ENCODE data around the gene KISS1R. TPM values are rescaled to one million over a fixed set of nuclear protein-coding genes. Genes with fewer than 3 reads are reported as not detected.
A peak's percentile ranks its signal among the peaks of the same experiment; 100 is the strongest.

The KISS1R gene
- total RNA-seq, 2 experiments from 2014 or later, result 2.9 to 3.1 TPM

- no peak overlapping the region for H3K27ac Mint-ChIP-seq
- H3K27me3 Mint-ChIP-seq, result no peaks in the 10 kb centered on the region
- H3K36me3 Mint-ChIP-seq, result peaks cover 6% of the 10 kb centered on the region
- POLR2A ChIA-PET, result interaction anchor here (1.6 kb wide), 1 partner anchor 9 kb away, joined by 10 read pairs; no protein-coding TSS in a partner anchor
- no peaks in the 10 kb centered on the region for H3K9me3 Mint-ChIP-seq
- ATAC-seq (ENCODE audit: low read depth) (no peak), DNase-seq (no peak)
- peaks cover 2% of the 10 kb centered on the region for H3K4me1 Mint-ChIP-seq
- no peak overlapping the region for H3K4me3 Mint-ChIP-seq
Observed at GRCh38 chr19:899336-900042, 17.6 kb upstream of the KISS1R start.

GRCh38 chr19:900043-900301, 17.2 kb upstream of the KISS1R start:
- DNase-seq, result no peak
- Mint-ChIP-seq H3K27me3 (no peaks in the 10 kb centered on the region), H3K4me3 (no peak overlapping the region), H3K36me3 (peaks cover 6% of the 10 kb centered on the region), H3K4me1 (peaks cover 2% of the 10 kb centered on the region), H3K27ac (no peak overlapping the region), H3K9me3 (no peaks in the 10 kb centered on the region)
- ATAC-seq (ENCODE audit: low read depth), result no peak
- POLR2A ChIA-PET, result no interaction called here

GRCh38 chr19:900302-901111, 16.6 kb upstream of the KISS1R start:
- POLR2A ChIA-PET, result no interaction called here
- H3K9me3 Mint-ChIP-seq, result no peaks in the 10 kb centered on the region
- no peak overlapping the region for H3K27ac Mint-ChIP-seq

GRCh38 chr19:901216-902092, 15.7 kb upstream of the KISS1R start:
- Mint-ChIP-seq H3K27ac (no peak overlapping the region), H3K36me3 (peaks cover 6% of the 10 kb centered on the region)
- no peak for ATAC-seq (ENCODE audit: low read depth)

More at GRCh38 chr19:900302-901111, 16.6 kb upstream of the KISS1R start:
- Mint-ChIP-seq H3K36me3 (peaks cover 6% of the 10 kb centered on the region), H3K27me3 (no peaks in the 10 kb centered on the region), H3K4me3 (no peak overlapping the region), H3K4me1 (peaks cover 2% of the 10 kb centered on the region)
- no peak for DNase-seq
- peak; percentile 66 for ATAC-seq (ENCODE audit: low read depth)

GRCh38 chr19:902093-902370, 15.1 kb upstream of the KISS1R start:
- no peak overlapping the region for H3K4me3 Mint-ChIP-seq
- no peaks in the 10 kb centered on the region for H3K27me3 Mint-ChIP-seq
- no peak for ATAC-seq (ENCODE audit: low read depth)
- no peak for DNase-seq
- H3K9me3 Mint-ChIP-seq, result no peaks in the 10 kb centered on the region
- peaks cover 2% of the 10 kb centered on the region for H3K36me3 Mint-ChIP-seq
- H3K27ac Mint-ChIP-seq, result no peak overlapping the region
- peaks cover 10% of the 10 kb centered on the region for H3K4me1 Mint-ChIP-seq
- POLR2A ChIA-PET, result interaction anchor here (0.6 kb wide), 1 partner anchor 9 kb away, joined by 3 read pairs; the partner anchor contains the start of gene MED16

More at GRCh38 chr19:901216-902092, 15.7 kb upstream of the KISS1R start:
- POLR2A ChIA-PET, result interaction anchor here (0.6 kb wide), 1 partner anchor 9 kb away, joined by 3 read pairs; the partner anchor contains the start of gene MED16
- H3K9me3 Mint-ChIP-seq, result no peaks in the 10 kb centered on the region
- H3K27me3 Mint-ChIP-seq, result no peaks in the 10 kb centered on the region
- peaks cover 4% of the 10 kb centered on the region for H3K4me1 Mint-ChIP-seq
- DNase-seq, result no peak
- H3K4me3 Mint-ChIP-seq, result no peak overlapping the region

DNA sequence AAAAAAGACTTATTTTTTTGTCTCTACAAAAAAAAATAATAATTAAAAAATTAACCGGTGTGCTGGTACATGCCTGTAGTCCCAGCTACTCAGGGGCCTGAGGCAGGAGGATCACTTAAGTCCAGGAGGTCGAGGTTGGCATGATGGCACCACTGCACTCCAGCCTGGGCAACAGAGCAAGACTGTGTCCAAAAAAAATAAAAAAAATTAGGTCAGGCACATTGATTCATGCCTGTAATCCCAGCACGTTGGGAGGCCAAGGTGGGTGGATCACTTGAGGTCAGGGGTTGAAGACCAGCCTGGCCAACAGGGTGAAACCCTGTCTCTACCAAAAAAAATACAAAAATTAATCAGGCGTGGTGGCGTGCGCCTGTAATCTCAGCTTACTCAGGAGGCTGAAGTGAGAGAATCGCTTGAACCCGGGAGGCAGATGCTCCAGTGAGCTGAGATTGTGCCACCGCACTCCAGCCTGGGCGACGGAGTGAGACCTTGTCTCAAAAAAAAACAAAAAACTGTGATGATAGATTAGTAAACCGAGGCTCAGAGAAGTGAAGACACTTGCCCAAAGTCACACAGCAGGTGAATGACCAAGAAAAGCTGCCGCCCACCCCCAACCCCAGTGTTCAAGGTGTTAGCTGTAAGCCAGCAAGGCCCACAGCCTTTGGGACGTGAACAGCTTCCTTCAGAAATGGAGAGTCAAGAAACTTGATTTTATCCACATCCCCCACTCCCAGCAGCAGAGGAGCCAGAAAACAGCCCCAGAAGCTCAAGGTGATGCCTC, 14.5 kb upstream of the KISS1R start:
- H3K9me3 Mint-ChIP-seq, result no peaks in the 10 kb centered on the region
- no peak for ATAC-seq (ENCODE audit: low read depth)
- POLR2A ChIA-PET, result interaction anchor here (2.2 kb wide), 1 partner anchor 9 kb away, joined by 9 read pairs; the partner anchor contains the start of genes MED16 and RNU6-9
- DNase-seq, result no peak
- no peak overlapping the region for H3K27ac Mint-ChIP-seq
- no peaks in the 10 kb centered on the region for H3K27me3 Mint-ChIP-seq
- H3K4me3 Mint-ChIP-seq, result no peak overlapping the region
- H3K36me3 Mint-ChIP-seq, result peaks cover 2% of the 10 kb centered on the region
- H3K4me1 Mint-ChIP-seq, result peaks cover 14% of the 10 kb centered on the region

DNA sequence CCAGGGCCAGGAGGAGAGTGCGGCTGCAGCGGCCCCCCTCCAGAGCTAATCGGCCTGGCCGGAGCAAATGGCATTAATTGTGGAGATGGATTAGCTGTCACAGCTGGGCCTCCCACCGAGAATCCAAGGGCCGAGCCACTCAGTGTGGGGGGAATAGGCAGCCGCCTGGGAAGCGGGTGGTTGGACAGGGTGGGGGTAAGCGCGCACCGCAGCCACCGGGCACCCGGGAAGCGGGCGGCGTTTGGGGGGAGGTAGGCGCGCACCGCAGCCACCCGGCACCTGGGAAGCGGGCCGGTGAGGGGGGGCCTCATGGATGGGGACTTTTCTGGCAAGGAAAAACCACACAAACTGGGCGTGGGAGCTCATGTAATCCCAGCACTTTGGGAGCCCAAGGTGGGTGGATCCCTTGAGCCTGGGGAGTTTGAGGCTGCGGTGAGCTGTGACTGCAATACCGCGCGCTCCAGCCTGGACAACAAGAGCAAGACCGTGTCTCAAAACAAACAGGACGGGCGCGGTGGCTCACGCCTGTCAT, 13.8 kb upstream of the KISS1R start:
- no peak for DNase-seq
- no peaks in the 10 kb centered on the region for H3K9me3 Mint-ChIP-seq
- peaks cover 2% of the 10 kb centered on the region for H3K36me3 Mint-ChIP-seq
- no peak for ATAC-seq (ENCODE audit: low read depth)
- POLR2A ChIA-PET, result interaction anchor here (2.2 kb wide), 1 partner anchor 10 kb away, joined by 9 read pairs; the partner anchor contains the start of genes MED16 and RNU6-9
- no peak overlapping the region for H3K4me3 Mint-ChIP-seq
- H3K27ac Mint-ChIP-seq, result no peak overlapping the region
- H3K4me1 Mint-ChIP-seq, result peaks cover 17% of the 10 kb centered on the region
- no peaks in the 10 kb centered on the region for H3K27me3 Mint-ChIP-seq

DNA sequence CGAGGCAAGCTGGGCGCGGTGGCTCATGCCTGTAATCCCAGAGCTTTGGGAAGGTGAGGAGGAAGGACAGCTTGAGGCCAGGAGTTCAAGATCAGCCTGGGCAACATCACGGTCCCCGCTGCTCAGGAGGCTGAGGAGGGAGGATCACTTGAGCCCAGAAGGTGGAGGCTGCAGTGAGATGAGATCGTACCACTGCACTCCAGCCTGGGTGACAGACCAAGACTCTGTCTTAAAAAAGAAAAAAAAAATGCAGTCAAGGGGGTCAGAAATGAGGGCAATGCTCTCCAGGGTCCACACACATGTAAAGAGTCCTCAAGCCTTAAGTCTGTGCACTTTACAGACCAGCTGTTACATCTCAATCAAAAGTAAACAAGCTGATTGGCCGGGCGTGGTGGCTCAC, 12.6 kb upstream of the KISS1R start:
- H3K4me3 Mint-ChIP-seq, result no peak overlapping the region
- H3K27me3 Mint-ChIP-seq, result no peaks in the 10 kb centered on the region
- ATAC-seq (ENCODE audit: low read depth), result no peak
- peaks cover 2% of the 10 kb centered on the region for H3K36me3 Mint-ChIP-seq
- no peak for DNase-seq
- no peak overlapping the region for H3K27ac Mint-ChIP-seq
- POLR2A ChIA-PET, result interaction anchor here (0.7 to 2.2 kb wide), 3 partner anchors 9 to 79 kb away, joined by 3 to 9 read pairs (median 5); partner anchors contain the start of genes MED16 and RNU6-9
- peaks cover 27% of the 10 kb centered on the region for H3K4me1 Mint-ChIP-seq
- no peaks in the 10 kb centered on the region for H3K9me3 Mint-ChIP-seq

GRCh38 chr19:906480-906879, 10.7 kb upstream of the KISS1R start:
- ATAC-seq (ENCODE audit: low read depth) (no peak), DNase-seq (no peak)
- H3K9me3 Mint-ChIP-seq, result no peaks in the 10 kb centered on the region
- peaks cover 4% of the 10 kb centered on the region for H3K36me3 Mint-ChIP-seq
- no peak overlapping the region for H3K4me3 Mint-ChIP-seq
- H3K27me3 Mint-ChIP-seq, result no peaks in the 10 kb centered on the region
- POLR2A ChIA-PET, result interaction anchor here (1.3 to 4.0 kb wide), 4 partner anchors 14 to 41 kb away, joined by 4 to 57 read pairs (median 4); partner anchors contain the start of genes MED16 and RNU6-9
- H3K27ac Mint-ChIP-seq, result peak overlapping the region; percentile 79
- peaks cover 36% of the 10 kb centered on the region for H3K4me1 Mint-ChIP-seq

GRCh38 chr19:907183-907853, 9.8 kb upstream of the KISS1R start:
- DNase-seq, result no peak
- ATAC-seq (ENCODE audit: low read depth), result no peak
- Mint-ChIP-seq H3K27ac (peak overlapping the region; percentile 79), H3K4me3 (peak overlapping the region; percentile 80), H3K36me3 (peaks cover 4% of the 10 kb centered on the region), H3K4me1 (peaks cover 36% of the 10 kb centered on the region), H3K27me3 (no peaks in the 10 kb centered on the region), H3K9me3 (no peaks in the 10 kb centered on the region)
- POLR2A ChIA-PET, result interaction anchor here (1.1 to 4.0 kb wide), 7 partner anchors 15 to 362 kb away, joined by 4 to 57 read pairs (median 5); partner anchors contain the start of genes CIRBP, MED16, RNU6-9 and WDR18

GRCh38 chr19:911197-912033, 5.7 kb upstream of the KISS1R start:
- peak overlapping the region; percentile 60 for H3K4me3 Mint-ChIP-seq
- H3K27ac Mint-ChIP-seq, result peak overlapping the region; percentile 60
- no peaks in the 10 kb centered on the region for H3K9me3 Mint-ChIP-seq
- H3K36me3 Mint-ChIP-seq, result peaks cover 4% of the 10 kb centered on the region
- ATAC-seq (ENCODE audit: low read depth) (no peak), DNase-seq (no peak)
- H3K4me1 Mint-ChIP-seq, result peaks cover 37% of the 10 kb centered on the region
- no peaks in the 10 kb centered on the region for H3K27me3 Mint-ChIP-seq
- POLR2A ChIA-PET, result no interaction called here

All from activated naive CD8-positive, alpha-beta T cell treated with anti-CD3 and anti-CD28 coated beads, Interleukin-2, amount 10 ng/mL, durations not matched to agents 7 days and 5 days (primary cell).